ENCODE data around the gene ANKZF1. TPM values are rescaled to one million over a fixed set of nuclear protein-coding genes. Genes with fewer than 3 reads are reported as not detected.

ANKZF1 gene
- total RNA-seq, 3 donors from 2014 or later (not counting 1 experiment from before 2014, with no cell fraction given), result 100 to 148 (median 117) TPM

GRCh38 chr2:219205165-219205538 is 24.5 kb upstream of the ANKZF1 start:
- H3K36me3 Mint-ChIP-seq, result no peaks in the 10 kb centered on the region
- no peak for TF ChIP-seq CTCF (IDR thresholded peaks at IDR 0.05)
- 100% methylated on average over 4 of the region's 5 CpGs for WGBS (ENCODE audit: insufficient coverage)
- Histone ChIP-seq H3K36me3 (ENCODE audit: control insufficient read depth, insufficient read depth, low read length) (peaks cover 17% of the 10 kb centered on the region), H3K4me1 (ENCODE audit: control insufficient read depth, insufficient read depth, low read length) (peaks cover 43% of the 10 kb centered on the region), H3K27me3 (ENCODE audit: control insufficient read depth, insufficient read depth, low read length) (no peaks in the 10 kb centered on the region), H3K27ac (ENCODE audit: low read length) (no peak overlapping the region), H3K4me3 (ENCODE audit: low read length) (no peak overlapping the region), H3K9me3 (ENCODE audit: control insufficient read depth, insufficient read depth, low read length) (no peaks in the 10 kb centered on the region)
- DNase-seq (no peak), ATAC-seq (no peak)
- H3K27ac Mint-ChIP-seq, result peak overlapping the region; percentile 92 to 98
- no peaks in the 10 kb centered on the region for H3K27me3 Mint-ChIP-seq (ENCODE audit: low read depth in 2 of 2)
- intact Hi-C loops (cut with micrococcal nuclease), result no loop called here
- peak overlapping the region; percentile 56 for H3K4me3 Mint-ChIP-seq
- H3K4me1 Mint-ChIP-seq, result peaks cover 25 to 32% of the 10 kb centered on the region in 2 donors
- no peaks in the 10 kb centered on the region for H3K9me3 Mint-ChIP-seq

- Histone ChIP-seq H3K36me3 (ENCODE audit: control insufficient read depth, insufficient read depth, low read length) (peaks cover 17% of the 10 kb centered on the region), H3K4me1 (ENCODE audit: control insufficient read depth, insufficient read depth, low read length) (peaks cover 47% of the 10 kb centered on the region), H3K27me3 (ENCODE audit: control insufficient read depth, insufficient read depth, low read length) (no peaks in the 10 kb centered on the region), H3K4me3 (ENCODE audit: low read length) (peak overlapping the region; percentile 64), H3K27ac (ENCODE audit: low read length) (peak overlapping the region; percentile 91), H3K9me3 (ENCODE audit: control insufficient read depth, insufficient read depth, low read length) (no peaks in the 10 kb centered on the region)
- TF ChIP-seq CTCF (IDR thresholded peaks at IDR 0.05), result no peak
- Mint-ChIP-seq H3K36me3 (no peaks in the 10 kb centered on the region), H3K4me1 (peaks cover 20 to 27% of the 10 kb centered on the region in 2 donors), H3K4me3 (peak overlapping the region; percentile 90), H3K27me3 (ENCODE audit: low read depth in 2 of 2) (no peaks in the 10 kb centered on the region), H3K27ac (peak overlapping the region; percentile 92 to 98), H3K9me3 (no peaks in the 10 kb centered on the region)
- ATAC-seq (no peak), DNase-seq (no peak)
- intact Hi-C loops (cut with micrococcal nuclease), result loop anchor here (1.0 kb wide), 4 partner anchors 23 to 73 kb away; partner anchors contain the start of genes ANKZF1, ATG9A, DNAJB2 and NHEJ1
- WGBS (ENCODE audit: insufficient coverage), result 20% methylated on average over 6 of the region's 7 CpGs
These were observed 23.7 kb upstream of the ANKZF1 start for GRCh38 chr2:219205981-219206327.

- ATAC-seq (peak; percentile 92 to 98 (median 92)), DNase-seq (peak; percentile 96 to 98)
- peak within 1 kb of the TSS; percentile 92 for H3K27ac ChIP-seq (ENCODE audit: low read length)
- intact Hi-C loops (cut with micrococcal nuclease), result loop anchor here (1.0 kb wide), 4 partner anchors 23 to 73 kb away; partner anchors contain the start of genes ANKZF1, ATG9A, DNAJB2 and NHEJ1
- no peaks in the 10 kb centered on the region for H3K9me3 ChIP-seq (ENCODE audit: control insufficient read depth, insufficient read depth, low read length)
- H3K27me3 ChIP-seq (ENCODE audit: control insufficient read depth, insufficient read depth, low read length), result no peaks in the 10 kb centered on the region
- H3K9me3 Mint-ChIP-seq, result no peaks in the 10 kb centered on the region
- no peak for TF ChIP-seq CTCF (IDR thresholded peaks at IDR 0.05)
- H3K27me3 Mint-ChIP-seq (ENCODE audit: low read depth in 2 of 2), result no peaks in the 10 kb centered on the region
- peaks cover 17% of the 10 kb centered on the region for H3K36me3 ChIP-seq (ENCODE audit: control insufficient read depth, insufficient read depth, low read length)
- H3K4me3 ChIP-seq (ENCODE audit: low read length), result peak within 1 kb of the TSS; percentile 64
- peaks cover 24 to 32% of the 10 kb centered on the region in 2 donors for H3K4me1 Mint-ChIP-seq
- peak within 1 kb of the TSS; percentile 90 for H3K4me3 Mint-ChIP-seq
- WGBS (ENCODE audit: insufficient coverage), result under 1% methylated on average over 76 of the region's 76 CpGs
- H3K27ac Mint-ChIP-seq, result peak within 1 kb of the TSS; percentile 92 to 98
- peaks cover 52% of the 10 kb centered on the region for H3K4me1 ChIP-seq (ENCODE audit: control insufficient read depth, insufficient read depth, low read length)
- H3K36me3 Mint-ChIP-seq, result no peaks in the 10 kb centered on the region
These were observed 23.1 kb upstream of the ANKZF1 start, which contains the start of gene ZFAND2B for GRCh38 chr2:219206328-219207133. TSS of gene ZFAND2B (plus strand) at chr2:219206782. CDS start at chr2:219206988, 206 bp downstream.
